K562 (cell line): ENCODE data around the gene PIGT. TPM values are rescaled to one million over a fixed set of nuclear protein-coding genes. Genes with fewer than 3 reads are reported as not detected.

Experiments used
- ATAC-seq: fragments of 200-7000 bp; cut with Tn5 transposase; 3 replicates; pipeline ENCODE4 v1.9.1; 2020; ENCODE audit warnings: moderate library complexity
- BruUV-seq: library from RNA; stranded (reverse); fragments of 400-500 nt; replicated peaks from 2 replicates; lab custom pipeline; 2021; lab: Mats Ljungman, UMichigan
- CTCF ChIA-PET: fragments of 300-600 bp; formaldehyde crosslinking; extraction: SDS; loops from one replicate; lab custom pipeline; 2021; ENCODE audit warnings: low intra/inter-chr PET ratio; lab: Yijun Ruan, JAX
- POLR2A ChIA-PET: fragments of 300-600, 350-650 bp; sonication (Branson Sonifier 250); formaldehyde crosslinking; extraction: SDS; loops from one replicate; lab custom pipeline; 2021; ENCODE audit warnings: antibody characterized with exemption, inconsistent platforms; lab: Yijun Ruan, JAX
- DNase-seq, 4 experiments: peaks; one replicate each; pipeline versions ENCODE4 v3.0.0 to v3.0.0-alpha.2; 2011 to 2018; ENCODE audit warnings: low spot score in 3 of 4, mixed read lengths in 3 of 4; ENCODE audit errors: extremely low read depth in 1 of 4
- FAIRE-seq: peaks from 2 replicates; lab custom pipeline; 2011; peaks lifted over from hg19 to GRCh38; lab: Jason Lieb, UNC
- H2AFZ ChIP-seq: 2 replicates; pipeline ENCODE4 v1.6.0; 2011; ENCODE audit warnings: low read depth, low read length, control low read depth, inconsistent platforms
- H3K27ac ChIP-seq: fragments of 200-600 bp; 3 replicates; pipeline ENCODE4 v1.8.0; 2011; ENCODE audit warnings: low read depth, mild to moderate bottlenecking, control low read depth, inconsistent platforms, low read length, moderate library complexity, mixed read lengths; ENCODE audit errors: extremely low read depth
- H3K27me3 ChIP-seq, 2 experiments: fragments of 300-600 bp in 1 of 2; 2 replicates in 1 of 2; 3 replicates in 1 of 2; pipeline versions ENCODE4 v1.6.0 to v1.8.0; 2011; ENCODE audit warnings: inconsistent platforms in 2 of 2, low read length in 2 of 2, mild to moderate bottlenecking in 1 of 2, mixed read lengths in 1 of 2, moderate library complexity in 1 of 2; ENCODE audit not compliant: control insufficient read depth in 2 of 2, insufficient read depth in 2 of 2
- H3K36me3 ChIP-seq: fragments of 300-600 bp; 3 replicates; pipeline ENCODE4 v1.8.0; 2011; ENCODE audit warnings: mild to moderate bottlenecking, low read length, inconsistent platforms; ENCODE audit not compliant: control insufficient read depth, insufficient read depth
- H3K4me1 ChIP-seq, 2 experiments: fragments of 200-600 bp in 1 of 2; replicated peaks in 1 of 2; 2 replicates in 1 of 2; 3 replicates in 1 of 2; pipeline versions ENCODE4 v1.5.1 to v1.8.0; 2011; ENCODE audit warnings: inconsistent platforms in 2 of 2, low read length in 2 of 2, mild to moderate bottlenecking in 1 of 2, mixed read lengths in 1 of 2, moderate library complexity in 1 of 2; ENCODE audit not compliant: control insufficient read depth in 2 of 2, insufficient read depth in 2 of 2
- H3K4me2 ChIP-seq: 2 replicates; pipeline ENCODE4 v1.6.1; 2011; ENCODE audit warnings: low read length, control low read depth, inconsistent platforms, mixed read lengths; ENCODE audit not compliant: insufficient read depth
- H3K4me3 ChIP-seq: fragments of 200-600 bp; sonication (generic), shearing (Covaris generic); 2 replicates; pipeline ENCODE4 v1.5.1; 2016; ENCODE audit warnings: control low read depth, inconsistent platforms
- H3K79me2 ChIP-seq: fragments of 200-600 bp; 3 replicates; pipeline ENCODE4 v1.8.0; 2011; ENCODE audit warnings: low read length, inconsistent platforms; ENCODE audit not compliant: control insufficient read depth, insufficient read depth
- H3K9ac ChIP-seq, 2 experiments: 2 replicates each; pipeline versions ENCODE4 v1.6.0 to v1.6.1; 2011; ENCODE audit warnings: low read depth in 2 of 2, low read length in 2 of 2, control low read depth in 1 of 2, inconsistent platforms in 1 of 2, mild to moderate bottlenecking in 1 of 2, mixed read lengths in 1 of 2; ENCODE audit not compliant: insufficient read depth in 1 of 2
- H3K9me1 ChIP-seq: one replicate; pipeline ENCODE4 v1.6.0; 2011; ENCODE audit warnings: inconsistent platforms, mild to moderate bottlenecking, low read length, moderate library complexity; ENCODE audit not compliant: control insufficient read depth, insufficient read depth
- H3K9me3 ChIP-seq: replicated peaks from 2 replicates; pipeline ENCODE4 v1.5.1; 2011; ENCODE audit warnings: low read depth, low read length, inconsistent platforms; ENCODE audit not compliant: control insufficient read depth, insufficient read depth
- H4K20me1 ChIP-seq: replicated peaks from 2 replicates; pipeline ENCODE4 v1.6.1; 2011; ENCODE audit warnings: low read length, inconsistent platforms, mixed read lengths; ENCODE audit not compliant: control insufficient read depth, insufficient read depth
- CUX1 ChIP-seq: fragments of 200-800 bp; sonication (Bioruptor generic); IDR thresholded peaks from 2 replicates; pipeline ENCODE4 v1.6.1; 2016; ENCODE audit warnings: missing genetic modification characterization, missing compliant biosample characterization
- ESRRB ChIP-seq: fragments of 250-450 bp; sonication (Bioruptor Pico); IDR thresholded peaks from 2 replicates; pipeline ENCODE4 v1.5.0; 2020; ENCODE audit warnings: mild to moderate bottlenecking, moderate library complexity, borderline replicate concordance
- HINFP ChIP-seq: fragments of 450-650 bp; conservative IDR thresholded peaks from 2 replicates; pipeline ENCODE4 v1.6.1; 2016; ENCODE audit warnings: missing genetic modification characterization, low read depth, mild to moderate bottlenecking, control low read depth, missing compliant biosample characterization
- HMG20B ChIP-seq: fragments of 250-450 bp; sonication (Bioruptor Pico); IDR thresholded peaks from 2 replicates; pipeline ENCODE4 v1.5.0; 2021; ENCODE audit warnings: mild to moderate bottlenecking
- PCBP2 ChIP-seq: fragments of 200-400 bp; formaldehyde crosslinking; IDR thresholded peaks from 2 replicates; pipeline ENCODE4 v1.6.1; 2018; ENCODE audit warnings: low read length, low read depth, mild to moderate bottlenecking, moderate library complexity; ENCODE audit not compliant: poor library complexity, severe bottlenecking
- ZBTB26 ChIP-seq: fragments of 450-650 bp; formaldehyde crosslinking; IDR thresholded peaks from 2 replicates; pipeline ENCODE4 v1.4.0; 2022; ENCODE audit warnings: missing genetic modification characterization
- ZNF280A ChIP-seq: fragments of 450-650 bp; IDR thresholded peaks from 2 replicates; pipeline ENCODE4 v1.6.1; 2018; ENCODE audit warnings: mild to moderate bottlenecking, low read depth; ENCODE audit not compliant: partially characterized antibody
- WGBS: fragments of 100-300 bp; shearing (Covaris generic); methylation state at CpG from one replicate; pipeline ENCODE4 v1.1.6; 2016; ENCODE audit warnings: low coverage, mixed read lengths; ENCODE audit not compliant: insufficient coverage; ENCODE audit errors: missing lambda C conversion rate; 5-methylcytosine and 5-hydroxymethylcytosine counted together
- in situ Hi-C: fragments of 300-500 bp; cut with MboI; formaldehyde crosslinking; loops from 4 replicates; pipeline ENCODE4 v1.15.0; 2018; ENCODE audit warnings: inconsistent platforms, mixed read lengths
- intact Hi-C: fragments of 100-400 bp; cut with micrococcal nuclease; formaldehyde crosslinking; loops from 2 replicates; pipeline ENCODE4 v1.14.2; 2022
- polyA plus RNA-seq, 8 experiments: library from polyadenylated mRNA; depleted of rRNA in 4 of 8; stranded (reverse) in 5 of 8; unstranded in 3 of 8; fragments of >200 nt; fragmentation: Nextera tagmentation in 2 of 8; fragmentation: Illumina TruSeq in 1 of 8; extraction: Ambion mirVana in 2 of 8; extraction: Trizol in 1 of 8; gene quantifications; 2 replicates each; pipeline versions ENCODE4 v1.2.1 to v1.2.3, GENCODE V29; 2011 to 2014; ENCODE audit warnings: inconsistent platforms in 1 of 8, missing spikeins in 1 of 8
- total RNA-seq, 7 experiments: library from RNA; depleted of rRNA in 6 of 7; stranded (reverse); fragments of >200 nt in 6 of 7; fragmentation: Illumina TruSeq in 2 of 7; extraction: Trizol in 2 of 7; gene quantifications; 2 replicates each; pipeline versions ENCODE4 v1.2.1 to v1.2.3, GENCODE V29; 2011 to 2021; ENCODE audit warnings: low replicate concordance in 1 of 7

The PIGT gene
- total and polyA plus RNA-seq, 9 of the 15 experiments (the other 6 are each of a cell fraction or from before 2014, with no cell fraction given): 14.6 to 108 (median 46.9) TPM

- in situ Hi-C loops (loop anchor here (5.0 kb wide), 1 partner anchor 42 kb away; the partner anchor contains the start of gene TP53TG5), intact Hi-C loops (no loop called here)
- DNase-seq (no peak), ATAC-seq (no peak), FAIRE-seq (no peak)
- Histone ChIP-seq H3K9me1 (no peaks in the 10 kb centered on the region), H3K4me1 (peaks cover 4 to 8% of the 10 kb centered on the region in 2 experiments; a peak in 1 of 5 replicates), H3K27ac (no peak overlapping the region), H3K27me3 (no peaks in the 10 kb centered on the region), H3K4me3 (no peak overlapping the region), H3K36me3 (peaks cover 64% of the 10 kb centered on the region; the same call in 2 of the 3 replicates), H3K4me2 (no peak overlapping the region), H3K79me2 (peaks cover 26% of the 10 kb centered on the region), H3K9me3 (no peaks in the 10 kb centered on the region), H2AFZ (no peak overlapping the region), H4K20me1 (no peaks in the 10 kb centered on the region), H3K9ac (no peak overlapping the region)
- 90% methylated on average over 13 of the region's 17 CpGs for WGBS
- ChIA-PET CTCF (no interaction called here), POLR2A (interaction anchor here (0.7 to 1.9 kb wide), 5 partner anchors 8 to 108 kb away, joined by 3 to 6 read pairs (median 4); no protein-coding TSS in a partner anchor)
- BruUV-seq: no TSS peak
- no peak for TF ChIP-seq ZNF280A
- TF ChIP-seq ZBTB26 (CRISPR knock-in tag): no peak
- TF ChIP-seq PCBP2: no peak
- TF ChIP-seq HMG20B (CRISPR knock-in tag): no peak
- no peak for TF ChIP-seq CUX1
- no peak for TF ChIP-seq ESRRB (CRISPR knock-in tag)
- no peak for TF ChIP-seq HINFP (tag)
Measured at GRCh38 chr20:45419188-45420091, 3.5 kb downstream of the PIGT start.
